GM18858 (cell line): ENCODE results near the gene MRPS18A.

Experiments used
- ATAC-seq: cut with Tn5 transposase; IDR thresholded peaks from one replicate; pipeline ENCODE4 v1.9.1; 2021; ENCODE audit not compliant: unreplicated experiment

MRPS18A gene

GRCh38 chr6:43687437-43688347 lies at the start of gene MRPS18A:
MRPS18A (minus strand) TSS chr6:43687791; CDS start chr6:43687779, 12 bp downstream.
- ATAC-seq = peak; percentile 62

GRCh38 chr6:43736844-43737243 lies 49.3 kb upstream of the MRPS18A start:
- no peak for ATAC-seq

GRCh38 chr6:43736211-43736786 lies 48.7 kb upstream of the MRPS18A start:
- ATAC-seq = no peak

- no peak for ATAC-seq
Measured at GRCh38 chr6:43735642-43736199, 48.1 kb upstream of the MRPS18A start.

- no peak for ATAC-seq
Measured at GRCh38 chr6:43734294-43734665, 46.7 kb upstream of the MRPS18A start.

GRCh38 chr6:43733471-43734293 lies 46.1 kb upstream of the MRPS18A start:
- no peak for ATAC-seq

- no peak for ATAC-seq
Measured at GRCh38 chr6:43730634-43731033, 43.0 kb upstream of the MRPS18A start.

GRCh38 chr6:43729537-43729936 lies 41.9 kb upstream of the MRPS18A start:
- ATAC-seq = no peak

- ATAC-seq = no peak
Measured at GRCh38 chr6:43728586-43728985, 41.0 kb upstream of the MRPS18A start.

- ATAC-seq = no peak
Measured at GRCh38 chr6:43727634-43728033, 40.0 kb upstream of the MRPS18A start.

- ATAC-seq = no peak
Measured at GRCh38 chr6:43725643-43726580, 38.3 kb upstream of the MRPS18A start.

- peak; percentile 65 for ATAC-seq
Measured at GRCh38 chr6:43724914-43725642, 37.5 kb upstream of the MRPS18A start.

GRCh38 chr6:43724354-43724753 lies 36.8 kb upstream of the MRPS18A start:
- no peak for ATAC-seq

GRCh38 chr6:43723737-43724295 lies 36.2 kb upstream of the MRPS18A start:
- peak; percentile 48 for ATAC-seq

GRCh38 chr6:43722920-43723545 lies 35.4 kb upstream of the MRPS18A start:
- ATAC-seq = no peak

- ATAC-seq = no peak
Measured at GRCh38 chr6:43720999-43721398, 33.4 kb upstream of the MRPS18A start.

- ATAC-seq = no peak
Measured at GRCh38 chr6:43719511-43719910, 31.9 kb upstream of the MRPS18A start.

- ATAC-seq = no peak
Measured at GRCh38 chr6:43718387-43719105, 31.0 kb upstream of the MRPS18A start.
